ENCODE data around the gene MORN1.
"Not testable (repeated sequence)": the region's sequence is repeated elsewhere in the genome, so short reads cannot be mapped to it uniquely, and the experiment has no call there.

Gene MORN1

GRCh38 chr1:2328676-2329455, 62.5 kb downstream of the MORN1 start:
- no peak overlapping the region for H3K4me3 ChIP-seq (ENCODE audit: insufficient read depth, low read length, poor library complexity, severe bottlenecking)

GRCh38 chr1:2327841-2328240, 63.5 kb downstream of the MORN1 start:
- TF ChIP-seq EZH2phosphoT487 (conservative IDR thresholded peaks at IDR 0.05; ENCODE audit: low read length) (no peak), CTCF (IDR thresholded peaks at IDR 0.05; ENCODE audit: insufficient read depth, low read length, poor library complexity, severe bottlenecking) (no peak)
- Histone ChIP-seq H3K4me3 (ENCODE audit: insufficient read depth, low read length, poor library complexity, severe bottlenecking) (no peak overlapping the region), H3K9me3 (ENCODE audit: insufficient read depth, low read length) (no peaks in the 10 kb centered on the region), H3K27ac (ENCODE audit: low read depth, low read length) (no peak overlapping the region), H3F3A (ENCODE audit: insufficient read depth) (no peaks in the 10 kb centered on the region), H3K27me3 (ENCODE audit: low read length) (no peaks in the 10 kb centered on the region), H2AFZ (ENCODE audit: low read depth, low read length, severe bottlenecking) (no peak overlapping the region), H3K36me3 (ENCODE audit: low read length) (no peaks in the 10 kb centered on the region), H3K9ac (ENCODE audit: low read length) (no peak overlapping the region), H4K20me1 (ENCODE audit: low read depth, low read length) (no peaks in the 10 kb centered on the region), H3K4me2 (ENCODE audit: low read depth, low read length, poor library complexity, severe bottlenecking) (no peak overlapping the region), H3K9me2 (replicated peaks; ENCODE audit: insufficient read depth, low read length) (no peaks in the 10 kb centered on the region), H3K79me2 (ENCODE audit: insufficient read depth, low read length) (no peaks in the 10 kb centered on the region)

More at GRCh38 chr1:2328676-2329455, 62.5 kb downstream of the MORN1 start:
- Histone ChIP-seq H3K9ac (ENCODE audit: low read length) (no peak overlapping the region), H3K36me3 (ENCODE audit: low read length) (no peaks in the 10 kb centered on the region), H3F3A (ENCODE audit: insufficient read depth) (no peaks in the 10 kb centered on the region), H4K20me1 (ENCODE audit: low read depth, low read length) (no peaks in the 10 kb centered on the region), H3K9me3 (ENCODE audit: insufficient read depth, low read length) (no peaks in the 10 kb centered on the region), H3K79me2 (ENCODE audit: insufficient read depth, low read length) (no peaks in the 10 kb centered on the region), H3K9me2 (replicated peaks; ENCODE audit: insufficient read depth, low read length) (no peaks in the 10 kb centered on the region), H3K27me3 (ENCODE audit: low read length) (no peaks in the 10 kb centered on the region), H3K4me2 (ENCODE audit: low read depth, low read length, poor library complexity, severe bottlenecking) (no peak overlapping the region), H3K27ac (ENCODE audit: low read depth, low read length) (no peak overlapping the region), H2AFZ (ENCODE audit: low read depth, low read length, severe bottlenecking) (no peak overlapping the region)
- TF ChIP-seq EZH2phosphoT487 (conservative IDR thresholded peaks at IDR 0.05; ENCODE audit: low read length) (no peak), CTCF (IDR thresholded peaks at IDR 0.05; ENCODE audit: insufficient read depth, low read length, poor library complexity, severe bottlenecking) (no peak)

DNA sequence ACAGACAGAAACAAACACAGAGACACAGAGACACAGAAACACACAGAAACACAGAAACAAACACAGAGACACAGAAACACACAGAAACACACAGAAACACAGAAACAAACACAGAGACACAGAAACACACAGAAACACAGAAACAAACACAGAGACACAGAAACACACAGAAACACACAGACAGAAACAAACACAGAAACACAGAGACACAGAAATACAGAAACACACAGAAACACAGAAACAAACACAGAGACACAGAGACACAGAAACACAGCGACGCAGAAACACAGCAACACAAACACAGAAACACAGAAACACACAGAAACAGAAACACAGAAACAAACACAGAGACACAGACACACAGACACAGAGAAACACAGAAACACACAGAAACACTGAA, 64.2 kb downstream of the MORN1 start:
- not testable (repeated sequence) for H4K20me1 ChIP-seq (ENCODE audit: low read depth, low read length); H3F3A ChIP-seq (ENCODE audit: insufficient read depth); H3K9me2 ChIP-seq (replicated peaks; ENCODE audit: insufficient read depth, low read length); H3K9me3 ChIP-seq (ENCODE audit: insufficient read depth, low read length); H3K27ac ChIP-seq (ENCODE audit: low read depth, low read length); H3K4me3 ChIP-seq (ENCODE audit: insufficient read depth, low read length, poor library complexity, severe bottlenecking); H2AFZ ChIP-seq (ENCODE audit: low read depth, low read length, severe bottlenecking); H3K9ac ChIP-seq (ENCODE audit: low read length); H3K36me3 ChIP-seq (ENCODE audit: low read length); H3K79me2 ChIP-seq (ENCODE audit: insufficient read depth, low read length); H3K27me3 ChIP-seq (ENCODE audit: low read length); H3K4me2 ChIP-seq (ENCODE audit: low read depth, low read length, poor library complexity, severe bottlenecking)

DNA sequence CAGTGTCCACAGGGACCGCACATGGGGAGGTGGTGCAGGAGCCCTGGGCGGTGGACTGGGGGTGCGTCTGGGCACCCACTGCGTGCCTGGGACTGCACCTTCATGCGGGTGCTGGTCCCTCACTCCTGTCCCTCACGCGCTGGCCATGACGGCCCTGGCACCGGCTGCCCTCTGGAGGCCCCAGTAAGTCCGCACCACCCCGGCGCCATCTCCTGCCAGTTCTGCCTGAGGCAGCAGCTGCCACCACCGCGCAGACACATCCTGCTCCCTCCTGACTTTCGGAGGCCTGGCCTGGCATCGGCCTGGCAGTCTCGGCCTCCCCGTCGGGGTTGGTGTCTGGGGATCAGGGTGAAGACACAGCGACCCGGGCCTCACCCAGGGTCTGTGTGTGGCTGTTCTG, 64.8 kb downstream of the MORN1 start:
- no peak for TF ChIP-seq EZH2phosphoT487 (conservative IDR thresholded peaks at IDR 0.05; ENCODE audit: low read length)
- TF ChIP-seq CTCF (IDR thresholded peaks at IDR 0.05; ENCODE audit: insufficient read depth, low read length, poor library complexity, severe bottlenecking), result no peak
- no peak overlapping the region for H3K4me2 ChIP-seq (ENCODE audit: low read depth, low read length, poor library complexity, severe bottlenecking)
- H3K27me3 ChIP-seq (ENCODE audit: low read length), result no peaks in the 10 kb centered on the region
- H2AFZ ChIP-seq (ENCODE audit: low read depth, low read length, severe bottlenecking), result no peak overlapping the region
- H3K9me3 ChIP-seq (ENCODE audit: insufficient read depth, low read length), result no peaks in the 10 kb centered on the region
- H4K20me1 ChIP-seq (ENCODE audit: low read depth, low read length), result no peaks in the 10 kb centered on the region
- H3F3A ChIP-seq (ENCODE audit: insufficient read depth), result no peaks in the 10 kb centered on the region
- H3K36me3 ChIP-seq (ENCODE audit: low read length), result no peaks in the 10 kb centered on the region
- H3K79me2 ChIP-seq (ENCODE audit: insufficient read depth, low read length), result no peaks in the 10 kb centered on the region
- H3K4me3 ChIP-seq (ENCODE audit: insufficient read depth, low read length, poor library complexity, severe bottlenecking), result no peak overlapping the region
- no peak overlapping the region for H3K9ac ChIP-seq (ENCODE audit: low read length)
- no peaks in the 10 kb centered on the region for H3K9me2 ChIP-seq (replicated peaks; ENCODE audit: insufficient read depth, low read length)
- H3K27ac ChIP-seq (ENCODE audit: low read depth, low read length), result no peak overlapping the region
